ENCODE data around the gene SELENOF.

Gene SELENOF

GRCh38 chr1:86915737-86916235 is 1.9 kb upstream of the SELENOF start:
- peak overlapping the region; percentile 84; the same call in 1 of the 2 replicates for H3K27ac ChIP-seq (replicated peaks)
- H3K27me3 ChIP-seq (ENCODE audit: insufficient read depth, poor library complexity, severe bottlenecking) = no peaks in the 10 kb centered on the region
- TF ChIP-seq GABPA (IDR thresholded peaks at IDR 0.05; ENCODE audit: low read depth) (no peak), SPI1 (IDR thresholded peaks at IDR 0.05; ENCODE audit: borderline replicate concordance, low read depth) (no peak), CTCF (IDR thresholded peaks at IDR 0.05; ENCODE audit: insufficient read depth, low read length) (no peak), REST (IDR thresholded peaks at IDR 0.05; ENCODE audit: insufficient replicate concordance, low read depth) (no peak), POLR2AphosphoS5 (IDR thresholded peaks at IDR 0.05; ENCODE audit: low read depth) (no peak)
- no peak for DNase-seq (ENCODE audit: low read depth in 1 of 2, low spot score in 1 of 2)
- H3K4me3 ChIP-seq (replicated peaks; ENCODE audit: insufficient read depth, low read length) = peak overlapping the region; percentile 88

- H3K27me3 ChIP-seq (ENCODE audit: insufficient read depth, poor library complexity, severe bottlenecking) = no peaks in the 10 kb centered on the region
- peak overlapping the region; percentile 88 for H3K4me3 ChIP-seq (replicated peaks; ENCODE audit: insufficient read depth, low read length)
- H3K27ac ChIP-seq (replicated peaks) = peak overlapping the region; percentile 84
- DNase-seq (ENCODE audit: low read depth in 1 of 2, low spot score in 1 of 2) = peak in 1 of 2 experiments; percentile 58
- TF ChIP-seq SPI1 (IDR thresholded peaks at IDR 0.05; ENCODE audit: borderline replicate concordance, low read depth) (no peak), GABPA (IDR thresholded peaks at IDR 0.05; ENCODE audit: low read depth) (no peak), CTCF (IDR thresholded peaks at IDR 0.05; ENCODE audit: insufficient read depth, low read length) (no peak), POLR2AphosphoS5 (IDR thresholded peaks at IDR 0.05; ENCODE audit: low read depth) (no peak), REST (IDR thresholded peaks at IDR 0.05; ENCODE audit: insufficient replicate concordance, low read depth) (no peak)
Measured at GRCh38 chr1:86914998-86915736, 1.2 kb upstream of the SELENOF start.

- no peak for DNase-seq (ENCODE audit: low read depth in 1 of 2, low spot score in 1 of 2)
- Histone ChIP-seq H3K27ac (replicated peaks) (peak within 1 kb of the TSS; percentile 95), H3K4me3 (replicated peaks; ENCODE audit: insufficient read depth, low read length) (peak within 1 kb of the TSS; percentile 99), H3K27me3 (ENCODE audit: insufficient read depth, poor library complexity, severe bottlenecking) (no peaks in the 10 kb centered on the region)
- peak; percentile 21; the same call in 1 of the 2 replicates for TF ChIP-seq POLR2AphosphoS5 (IDR thresholded peaks at IDR 0.05; ENCODE audit: low read depth)
- no peak for TF ChIP-seq REST (IDR thresholded peaks at IDR 0.05; ENCODE audit: insufficient replicate concordance, low read depth)
- TF ChIP-seq GABPA (IDR thresholded peaks at IDR 0.05; ENCODE audit: low read depth) = no peak
- TF ChIP-seq SPI1 (IDR thresholded peaks at IDR 0.05; ENCODE audit: borderline replicate concordance, low read depth) = no peak
Measured at GRCh38 chr1:86914601-86914997, 673 bp upstream of the SELENOF start, which contains the start of gene HS2ST1. TSS of gene HS2ST1 (plus strand) at chr1:86914635.

Data from HL-60 (cell line).